ENCODE results near the gene SLC6A13. TPM values are rescaled to one million over a fixed set of nuclear protein-coding genes. Genes with fewer than 3 reads are reported as not detected.

SLC6A13 gene
- polyA plus RNA-seq, 1 donor (not counting 4 experiments of a cell fraction or from before 2014, with no cell fraction given), result 0.33 TPM

DNA sequence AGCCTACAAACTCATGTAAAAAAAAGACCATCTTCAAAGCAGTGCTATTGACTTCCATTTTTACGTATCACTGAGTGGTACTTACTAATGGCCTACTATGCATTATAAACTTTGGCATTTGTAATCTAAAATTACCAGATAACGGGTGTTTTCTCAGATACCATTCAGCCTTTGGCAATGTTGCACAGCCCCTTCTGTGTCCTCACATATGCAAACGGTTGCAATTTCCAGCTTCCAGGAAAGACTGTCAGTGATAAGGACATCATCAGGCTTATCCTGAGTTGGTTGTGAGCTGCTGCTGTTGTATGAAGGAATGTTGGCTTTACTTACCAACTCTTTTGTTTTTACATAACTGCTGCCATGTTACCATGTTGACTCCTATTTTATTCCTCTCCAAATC lies 1.6 kb upstream of the SLC6A13 start:
- Histone ChIP-seq H3K9me1 (ENCODE audit: control insufficient read depth, extremely low read depth, insufficient read depth, low read length) (no peaks in the 10 kb centered on the region), H4K20me1 (ENCODE audit: control insufficient read depth, extremely low read depth, insufficient read depth, low read length) (no peaks in the 10 kb centered on the region), H3K4me1 (ENCODE audit: control insufficient read depth, extremely low read depth, insufficient read depth, low read length) (no peaks in the 10 kb centered on the region), H3K4me2 (ENCODE audit: control insufficient read depth, extremely low read depth, insufficient read depth, low read depth, low read length) (no peak overlapping the region), H3K27ac (ENCODE audit: control insufficient read depth, insufficient read depth, low read length) (no peak overlapping the region), H3K36me3 (ENCODE audit: control insufficient read depth in 2 of 2, extremely low read depth in 1 of 2, insufficient read depth in 2 of 2, low read length in 2 of 2) (no peaks in the 10 kb centered on the region), H3K4me3 (ENCODE audit: control insufficient read depth in 2 of 3, extremely low read depth in 1 of 3, insufficient read depth in 2 of 3, low read depth in 1 of 3, low read length in 3 of 3) (no peak overlapping the region), H3K9ac (ENCODE audit: control insufficient read depth, extremely low read depth, insufficient read depth, low read length) (no peak overlapping the region), H2AFZ (ENCODE audit: control insufficient read depth, low read length) (no peak overlapping the region), H3K79me2 (ENCODE audit: control insufficient read depth, insufficient read depth, low read length) (no peaks in the 10 kb centered on the region), H3K9me3 (ENCODE audit: control insufficient read depth, low read depth, low read length) (no peaks in the 10 kb centered on the region), H3K27me3 (ENCODE audit: control insufficient read depth, extremely low read depth, insufficient read depth, low read length) (peaks cover 24% of the 10 kb centered on the region)
- FAIRE-seq, result no peak
- TF ChIP-seq EZH2 (IDR thresholded peaks at IDR 0.05; ENCODE audit: low read length) (no peak), CTCF (optimal IDR thresholded peaks at IDR 0.05 in 1 of 3, IDR thresholded peaks at IDR 0.05 in 1 of 3, conservative IDR thresholded peaks at IDR 0.05 in 1 of 3; ENCODE audit: extremely low read depth in 1 of 3, insufficient read depth in 2 of 3, low read length in 3 of 3) (no peak)
- dilution Hi-C loops (cut with MboI; ENCODE audit: extremely low pct_ligation_motif_present, low sequenced_read_pairs), result no loop called here
- DNase-seq (ENCODE audit: low read depth, low spot score), result no peak

GRCh38 chr12:263574-263973 lies 938 bp upstream of the SLC6A13 start:
- H3K27me3 ChIP-seq (ENCODE audit: control insufficient read depth, extremely low read depth, insufficient read depth, low read length), result peaks cover 22% of the 10 kb centered on the region
- DNase-seq (ENCODE audit: low read depth, low spot score), result no peak
- no peaks in the 10 kb centered on the region for H3K9me3 ChIP-seq (ENCODE audit: control insufficient read depth, low read depth, low read length)
- H3K36me3 ChIP-seq (ENCODE audit: control insufficient read depth in 2 of 2, extremely low read depth in 1 of 2, insufficient read depth in 2 of 2, low read length in 2 of 2), result no peaks in the 10 kb centered on the region
- no peak overlapping the region for H3K4me3 ChIP-seq (ENCODE audit: control insufficient read depth in 2 of 3, extremely low read depth in 1 of 3, insufficient read depth in 2 of 3, low read depth in 1 of 3, low read length in 3 of 3)
- no peaks in the 10 kb centered on the region for H4K20me1 ChIP-seq (ENCODE audit: control insufficient read depth, extremely low read depth, insufficient read depth, low read length)
- H2AFZ ChIP-seq (ENCODE audit: control insufficient read depth, low read length), result no peak overlapping the region
- no peaks in the 10 kb centered on the region for H3K9me1 ChIP-seq (ENCODE audit: control insufficient read depth, extremely low read depth, insufficient read depth, low read length)
- dilution Hi-C loops (cut with MboI; ENCODE audit: extremely low pct_ligation_motif_present, low sequenced_read_pairs), result no loop called here
- H3K27ac ChIP-seq (ENCODE audit: control insufficient read depth, insufficient read depth, low read length), result no peak overlapping the region
- TF ChIP-seq CTCF (optimal IDR thresholded peaks at IDR 0.05 in 1 of 3, IDR thresholded peaks at IDR 0.05 in 1 of 3, conservative IDR thresholded peaks at IDR 0.05 in 1 of 3; ENCODE audit: extremely low read depth in 1 of 3, insufficient read depth in 2 of 3, low read length in 3 of 3), result no peak
- TF ChIP-seq EZH2 (IDR thresholded peaks at IDR 0.05; ENCODE audit: low read length), result no peak
- H3K4me2 ChIP-seq (ENCODE audit: control insufficient read depth, extremely low read depth, insufficient read depth, low read depth, low read length), result no peak overlapping the region
- H3K79me2 ChIP-seq (ENCODE audit: control insufficient read depth, insufficient read depth, low read length), result no peaks in the 10 kb centered on the region
- H3K9ac ChIP-seq (ENCODE audit: control insufficient read depth, extremely low read depth, insufficient read depth, low read length), result no peak overlapping the region
- no peaks in the 10 kb centered on the region for H3K4me1 ChIP-seq (ENCODE audit: control insufficient read depth, extremely low read depth, insufficient read depth, low read length)
- no peak for FAIRE-seq

Measured in keratinocyte (primary cell).